Stimulated activated CD4-positive, alpha-beta T cell treated with anti-CD3 and anti-CD28 coated beads, Interleukin-12 subunit alpha, Interleukin-12 subunit beta, amount 100 ng/mL, for 24 hours (primary cell): ENCODE results near the gene GPR17.

Experiments used
- DNase-seq, 2 experiments: peaks; one replicate each; pipeline ENCODE4 v3.0.0-alpha.2; 2020; ENCODE audit warnings: low read depth in 2 of 2

GPR17 gene

DNA sequence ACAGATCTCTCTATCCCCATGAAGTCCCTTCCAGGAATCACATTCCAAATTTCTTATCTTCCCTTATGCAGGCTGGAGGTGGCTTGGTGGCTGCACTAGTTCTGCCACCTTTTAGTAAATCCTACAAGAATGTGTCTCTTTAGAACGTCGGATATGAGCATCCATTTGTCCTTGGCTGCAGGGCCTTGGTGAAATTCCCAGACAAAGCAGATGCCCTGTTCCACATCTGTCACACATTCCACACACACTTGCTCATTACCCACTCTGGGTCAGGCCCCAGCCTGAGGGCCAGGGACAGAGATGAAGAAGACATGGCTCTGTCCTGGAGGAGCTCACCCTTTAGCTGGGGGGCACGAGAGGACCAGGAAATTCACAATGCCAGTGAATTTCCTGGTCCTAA, 31.2 kb upstream of the GPR17 start:
- DNase-seq, result no peak

DNA sequence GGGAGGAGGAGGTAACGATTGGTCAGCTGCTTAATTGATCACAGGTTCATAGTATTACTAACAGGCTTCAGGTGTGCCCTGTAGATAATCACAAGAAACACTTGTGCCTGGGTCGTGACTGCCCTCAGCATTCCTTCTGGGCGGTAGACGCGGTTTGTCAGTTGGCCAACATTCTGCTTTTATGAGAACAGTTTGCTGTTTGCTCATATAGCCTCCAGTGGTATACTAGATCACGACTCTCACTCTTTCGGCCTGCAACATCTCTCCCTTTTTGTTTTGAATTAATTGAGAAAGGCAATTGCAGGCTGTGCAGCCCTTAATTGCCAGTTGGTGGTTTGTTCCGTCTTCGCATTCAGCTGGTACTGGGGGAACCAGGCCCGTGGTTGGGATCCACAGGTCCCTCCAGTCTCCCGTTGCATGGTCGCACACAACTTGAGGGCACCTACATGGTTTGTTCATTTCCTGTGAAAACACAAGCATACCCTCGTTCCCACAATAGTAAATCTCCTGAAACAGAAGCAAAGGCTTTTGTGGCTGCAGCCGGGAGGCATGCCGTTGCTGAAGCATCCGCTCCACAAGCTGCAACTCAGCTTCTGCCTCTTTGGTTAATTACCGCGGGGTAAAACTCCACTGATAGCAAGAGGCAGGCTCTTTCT, 30.3 kb upstream of the GPR17 start:
- no peak for DNase-seq

DNA sequence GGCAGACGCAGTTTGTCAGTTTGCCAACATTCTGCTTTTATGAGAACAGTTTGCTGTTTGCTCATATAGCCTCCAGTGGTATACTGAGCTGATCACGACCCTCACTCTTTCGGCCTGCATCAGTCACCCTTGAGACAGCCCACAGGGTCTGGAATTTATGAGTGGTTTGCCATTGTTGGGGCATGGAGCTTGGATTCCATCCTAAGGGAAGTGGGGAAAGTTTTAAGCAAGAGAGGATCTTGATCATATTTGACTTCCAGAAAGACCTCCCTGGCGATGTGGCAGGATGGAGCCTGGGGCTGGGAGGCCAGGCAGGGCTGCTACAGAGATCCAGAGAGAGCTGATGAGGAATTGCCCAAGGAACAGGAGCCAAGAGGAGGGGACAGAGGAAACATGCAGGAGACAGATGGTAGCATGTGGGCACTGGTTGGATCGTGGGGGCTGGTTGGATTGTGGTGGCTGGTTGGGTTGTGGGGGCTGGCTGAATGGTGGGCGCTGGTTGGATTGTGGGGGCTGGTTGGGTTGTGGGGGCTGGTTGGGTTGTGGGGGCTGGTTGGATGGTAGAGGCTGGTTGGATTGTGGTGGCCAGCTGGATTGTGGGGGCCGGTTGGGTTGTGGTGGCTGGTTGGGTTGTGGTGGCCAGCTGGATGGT, 27.3 kb upstream of the GPR17 start:
- no peak for DNase-seq

DNA sequence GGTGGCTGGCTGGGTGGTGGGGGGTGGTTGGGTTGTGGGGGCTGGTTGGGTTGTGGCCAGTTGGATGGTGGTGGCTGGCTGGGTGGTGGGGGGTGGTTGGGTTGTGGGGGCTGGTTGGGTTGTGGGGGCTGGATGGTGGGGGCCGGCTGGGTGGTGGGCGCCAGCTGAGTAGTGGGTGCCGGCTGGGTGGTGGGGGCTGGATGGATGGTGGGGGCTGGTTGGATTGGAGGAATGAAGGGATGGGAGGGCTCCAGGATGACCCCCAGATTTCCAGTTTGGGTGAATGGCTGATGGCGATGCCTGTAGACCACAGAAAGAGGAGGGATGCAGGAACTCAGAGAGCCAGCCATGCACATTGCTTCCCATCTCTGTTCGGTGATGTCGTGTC, 26.8 kb upstream of the GPR17 start:
- DNase-seq, result no peak

DNA sequence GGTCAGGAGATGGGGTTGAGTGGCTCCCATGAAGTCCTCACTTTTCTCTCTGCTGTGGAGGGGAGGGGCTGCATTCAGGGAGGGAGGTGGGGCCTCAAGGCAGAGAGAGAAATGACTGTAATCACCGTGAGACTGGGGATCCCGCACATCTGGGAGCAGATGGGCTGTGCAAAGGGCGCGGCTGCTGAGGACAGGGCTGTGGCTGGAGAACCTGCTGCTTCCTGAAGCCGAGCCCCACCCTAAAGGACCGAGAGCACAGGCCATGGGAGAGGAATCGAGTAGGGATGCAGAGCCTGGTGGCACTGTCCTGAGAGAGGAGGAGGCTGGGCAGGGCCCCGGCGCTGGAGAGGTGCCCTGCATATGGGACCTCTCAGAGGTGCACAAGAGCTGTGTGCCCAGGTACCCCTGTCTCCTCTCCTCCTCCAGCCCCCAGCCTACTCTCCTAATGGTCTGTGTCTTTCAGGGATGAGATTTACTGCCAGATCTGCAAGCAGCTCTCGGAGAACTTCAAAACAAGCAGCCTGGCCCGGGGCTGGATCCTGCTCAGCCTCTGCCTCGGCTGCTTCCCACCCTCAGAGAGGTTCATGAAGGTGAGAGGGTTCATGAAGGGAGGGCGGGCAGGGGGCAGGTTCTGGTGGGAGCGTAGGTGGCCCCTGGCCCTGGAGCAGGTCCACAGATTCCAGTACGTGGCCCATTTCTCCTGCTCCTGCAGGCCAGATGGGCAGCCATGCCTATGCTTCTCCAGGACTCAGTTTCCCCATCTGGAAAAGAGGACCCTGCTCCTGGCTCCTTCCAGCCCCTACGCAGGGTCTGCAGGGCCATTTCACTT, 25.9 kb upstream of the GPR17 start:
- no peak for DNase-seq

DNA sequence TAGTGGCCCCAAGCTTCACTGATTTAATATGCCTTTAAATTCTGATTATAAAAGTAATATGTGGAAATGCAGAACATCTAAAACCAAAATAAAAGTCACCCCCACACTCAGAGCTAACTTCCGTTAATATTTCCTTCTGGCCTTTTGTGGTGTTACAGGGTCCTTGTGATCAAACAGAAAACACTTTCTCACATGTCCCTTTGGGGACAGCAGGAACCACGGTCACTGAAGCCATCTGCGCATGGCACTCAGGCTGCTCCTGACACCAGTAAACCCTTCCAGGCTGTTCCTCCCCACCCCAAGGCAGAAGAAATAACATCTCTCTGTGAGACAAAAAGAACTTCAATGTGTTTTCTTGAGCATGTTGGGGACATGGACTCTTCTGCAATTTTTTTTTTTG, 25.1 kb upstream of the GPR17 start:
- DNase-seq, result no peak

DNA sequence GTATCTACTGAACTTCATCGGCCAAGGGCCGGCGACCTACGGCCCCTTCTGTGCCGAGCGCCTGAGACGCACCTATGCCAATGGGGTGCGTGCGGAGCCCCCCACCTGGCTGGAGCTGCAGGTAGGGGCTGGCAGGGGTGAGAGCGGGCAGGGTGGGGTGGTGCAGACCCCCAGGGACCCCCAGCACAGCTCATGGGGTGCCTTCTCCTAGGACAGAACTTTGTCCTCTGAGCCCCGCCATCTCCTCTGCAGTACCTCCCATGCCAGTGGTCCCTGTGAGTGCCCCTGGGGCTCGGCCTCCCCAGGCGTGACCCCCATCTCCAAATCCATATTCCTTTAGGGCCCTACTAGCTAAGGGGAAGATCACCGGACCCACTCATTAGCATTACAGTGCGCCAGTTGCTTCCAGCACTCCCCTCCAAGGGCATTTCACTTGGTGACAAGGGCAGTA, 23.9 kb upstream of the GPR17 start:
- no peak for DNase-seq

DNA sequence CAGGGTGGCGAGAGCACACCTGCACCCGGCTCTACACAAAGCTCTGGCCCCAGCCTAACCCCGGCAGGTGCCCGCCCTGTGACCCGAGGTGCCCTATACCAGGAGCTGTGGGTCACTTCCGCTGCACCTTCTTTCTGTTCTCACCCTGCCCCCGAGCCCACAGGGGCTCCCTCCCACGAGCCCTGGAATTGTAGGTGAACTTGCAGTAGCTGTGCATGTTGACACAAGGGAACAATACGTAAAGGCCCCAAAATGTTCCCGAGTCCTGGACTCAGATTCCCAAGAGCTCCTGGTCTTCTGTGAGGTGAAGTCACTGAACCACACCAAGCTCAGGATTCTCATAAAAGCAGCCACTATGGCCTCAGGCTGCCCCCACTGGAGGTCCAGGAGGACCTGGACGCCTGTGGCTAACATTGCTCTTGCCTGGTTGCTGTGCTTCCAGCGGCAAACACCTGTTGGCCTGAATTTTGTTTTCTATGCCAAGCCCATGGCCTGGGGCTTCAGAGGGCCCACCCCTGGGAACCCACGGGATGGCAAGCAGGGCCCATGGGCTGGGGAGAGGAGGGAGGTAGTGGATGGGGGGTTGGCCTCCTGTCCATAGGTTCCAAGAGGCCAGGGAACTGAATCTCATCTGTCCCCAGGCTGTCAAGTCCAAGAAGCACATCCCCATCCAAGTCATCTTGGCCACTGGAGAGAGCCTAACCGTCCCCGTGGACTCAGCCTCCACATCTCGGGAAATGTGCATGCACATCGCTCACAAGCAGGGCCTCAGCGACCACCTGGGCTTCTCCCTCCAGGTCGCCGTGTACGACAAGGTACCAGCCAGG, 23.2 kb upstream of the GPR17 start:
- DNase-seq, result no peak

DNA sequence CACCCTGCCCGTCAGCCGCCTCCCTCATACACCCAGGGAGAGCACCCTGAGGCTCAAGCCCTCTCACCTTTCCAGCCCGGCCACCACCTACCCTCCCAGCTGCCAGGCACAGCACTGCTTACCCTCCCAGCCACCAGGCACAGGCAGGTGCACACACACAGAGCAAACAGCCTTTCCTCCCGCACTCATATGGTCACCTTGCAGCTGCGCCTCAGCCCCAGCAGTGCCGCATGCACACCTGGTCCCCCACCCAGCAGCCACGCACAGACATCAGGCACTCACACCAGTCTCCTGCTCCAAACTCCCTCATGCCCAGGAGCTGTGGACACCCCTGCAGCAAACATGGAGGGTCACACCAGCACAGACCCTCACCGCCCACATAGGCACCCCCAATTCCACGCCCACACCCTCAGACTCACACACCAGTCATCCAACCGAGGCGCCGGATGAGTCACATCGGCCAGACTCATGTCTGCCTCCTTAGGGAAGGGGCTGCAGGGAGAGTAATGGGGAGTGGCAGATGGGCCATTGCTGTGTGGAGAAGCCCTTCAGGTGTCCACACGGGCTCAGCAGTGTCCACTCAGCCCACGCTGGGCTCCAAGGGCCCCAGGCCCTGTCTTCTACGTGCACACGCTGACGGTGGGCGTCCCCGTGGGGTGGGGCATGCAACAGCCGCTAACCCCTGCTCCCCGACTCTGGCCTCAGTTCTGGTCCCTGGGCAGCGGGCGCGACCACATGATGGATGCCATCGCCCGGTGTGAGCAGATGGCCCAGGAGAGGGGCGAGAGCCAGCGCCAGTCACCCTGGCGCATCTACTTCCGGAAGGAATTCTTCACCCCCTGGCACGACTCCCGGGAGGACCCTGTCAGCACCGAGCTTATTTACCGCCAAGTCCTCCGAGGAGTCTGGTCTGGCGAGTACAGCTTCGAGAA, 22.3 kb upstream of the GPR17 start:
- DNase-seq, result no peak

DNA sequence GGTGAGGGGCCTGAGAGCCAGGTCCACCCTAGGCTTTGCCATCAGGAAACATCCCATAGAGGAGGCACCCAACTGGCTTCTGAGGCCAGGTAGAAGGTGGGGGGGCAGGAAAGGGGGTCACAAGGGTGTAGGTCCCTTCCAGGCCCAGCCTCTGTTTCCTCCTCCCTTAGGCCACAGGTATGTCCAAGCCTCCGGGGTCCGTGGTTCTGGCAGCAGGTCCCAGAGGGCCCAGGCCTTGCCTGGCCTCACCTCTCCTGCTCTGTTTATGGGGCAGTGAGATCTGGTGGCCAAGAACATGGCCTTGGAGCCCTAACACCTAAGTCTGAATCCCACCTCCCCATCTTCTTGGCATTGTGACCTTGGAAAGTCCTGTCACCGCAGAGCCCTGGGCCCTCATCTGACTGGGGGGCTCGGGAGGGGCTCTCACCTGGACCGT, 21.6 kb upstream of the GPR17 start:
- no peak for DNase-seq

DNA sequence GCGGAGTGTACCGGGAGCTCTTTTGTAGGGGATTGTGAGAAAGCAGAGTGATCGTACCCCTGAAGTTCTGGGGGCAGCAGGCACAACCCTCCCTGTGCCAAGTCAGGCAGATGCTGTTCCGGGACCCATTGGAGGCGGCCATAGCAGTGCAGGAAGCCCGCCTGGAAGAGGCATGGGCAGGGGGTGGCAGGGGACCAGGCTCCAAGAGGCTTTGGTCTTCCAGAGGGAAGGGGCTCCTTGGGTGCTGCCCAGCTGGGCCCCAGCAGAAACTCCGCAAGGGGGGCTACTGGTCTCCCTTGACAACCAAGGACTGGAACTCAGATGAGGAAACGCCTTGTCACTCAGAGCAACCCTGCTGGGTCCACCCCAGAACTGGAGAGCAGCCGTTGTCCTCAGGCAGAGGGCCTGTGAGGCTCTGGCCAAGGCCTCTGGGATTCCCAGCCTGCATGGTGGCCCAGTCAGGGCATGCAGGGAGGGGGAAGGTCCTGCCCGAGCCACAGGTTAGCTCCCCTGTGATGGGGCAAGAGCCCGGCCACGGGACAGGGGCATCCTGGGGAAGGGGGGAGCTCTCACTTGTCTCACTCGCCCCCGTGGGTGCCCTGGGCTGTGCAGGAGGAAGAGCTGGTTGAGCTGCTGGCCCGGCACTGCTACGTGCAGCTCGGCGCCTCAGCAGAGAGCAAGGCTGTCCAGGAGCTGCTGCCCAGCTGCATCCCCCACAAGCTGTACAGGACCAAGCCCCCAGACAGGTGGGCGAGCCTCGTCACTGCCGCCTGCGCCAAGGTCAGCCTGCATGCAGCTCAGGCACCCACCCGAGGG, 21.0 kb upstream of the GPR17 start:
- no peak for DNase-seq

DNA sequence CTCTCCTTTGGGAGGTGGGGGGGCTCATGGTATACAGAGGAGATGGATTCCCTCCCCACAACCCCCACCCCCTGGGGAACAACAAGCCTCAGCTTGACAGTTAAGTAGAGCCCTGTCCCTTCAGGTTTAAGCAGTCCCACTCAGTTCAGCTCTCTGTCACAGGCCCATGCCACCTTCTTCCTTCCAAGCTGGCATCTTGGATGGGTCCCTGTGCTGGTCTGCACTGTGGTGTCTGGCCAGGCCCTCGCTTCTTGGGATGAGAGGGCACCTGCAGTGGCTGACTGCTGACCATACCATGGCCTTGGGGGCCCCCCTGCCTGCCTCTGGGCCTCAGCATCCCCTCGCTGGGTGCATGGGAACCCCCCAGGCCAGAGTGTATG, 20.4 kb upstream of the GPR17 start:
- DNase-seq, result no peak

DNA sequence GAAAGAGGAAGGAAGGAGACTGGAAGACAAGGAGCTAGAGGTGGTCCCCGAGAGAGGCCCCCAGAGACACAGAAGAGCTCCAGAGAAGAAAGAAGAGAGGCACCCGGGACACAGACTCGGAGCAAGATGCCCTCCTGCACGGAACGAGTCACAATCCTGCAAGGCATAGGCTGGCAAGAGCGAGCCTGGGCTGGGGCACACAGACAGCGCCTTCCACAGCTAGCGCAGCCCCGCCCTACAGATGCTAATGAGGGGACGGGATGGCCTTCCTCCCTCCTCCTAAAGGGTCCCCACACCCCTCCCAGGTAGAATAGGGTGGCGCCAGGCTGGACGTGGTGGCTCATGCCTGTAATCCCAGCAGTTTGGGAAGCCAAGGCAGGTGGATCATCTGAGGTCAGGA, 19.8 kb upstream of the GPR17 start:
- no peak for DNase-seq

DNA sequence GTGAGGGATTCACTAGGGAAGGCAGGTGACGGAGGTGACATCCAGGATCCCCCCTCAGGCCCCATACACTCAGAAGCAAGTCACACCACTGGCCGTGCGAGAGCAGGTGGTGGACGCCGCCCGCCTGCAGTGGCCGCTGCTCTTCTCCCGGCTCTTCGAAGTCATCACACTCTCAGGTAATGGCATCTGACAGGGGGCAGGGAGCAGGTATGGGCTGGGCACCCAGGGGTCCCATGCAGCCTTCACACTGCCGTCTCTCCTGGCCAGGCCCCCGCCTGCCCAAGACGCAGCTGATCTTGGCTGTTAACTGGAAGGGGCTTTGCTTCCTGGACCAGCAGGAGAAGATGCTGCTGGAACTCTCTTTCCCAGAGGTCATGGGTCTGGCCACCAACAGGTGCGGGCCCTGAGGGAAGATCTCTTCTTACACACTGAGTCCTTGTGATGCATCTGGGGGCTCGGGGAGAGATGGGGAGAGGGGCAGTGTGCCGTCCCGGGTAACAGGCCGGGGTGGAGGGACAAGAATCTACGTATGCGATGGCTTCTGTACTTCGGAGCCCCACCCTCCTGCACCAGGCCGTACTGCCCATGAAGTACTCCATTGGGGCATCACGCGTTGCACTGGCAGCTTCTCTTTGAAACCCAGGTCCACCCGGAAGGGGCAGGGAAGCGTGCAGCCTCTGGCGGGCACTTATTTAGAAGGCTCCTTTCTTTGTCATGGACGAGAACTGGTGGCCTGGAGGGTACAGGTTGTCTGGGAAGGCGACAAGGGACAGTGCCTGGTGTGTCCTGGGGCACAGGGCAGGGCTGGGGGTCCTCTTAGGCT, 18.8 kb upstream of the GPR17 start:
- DNase-seq, result no peak

DNA sequence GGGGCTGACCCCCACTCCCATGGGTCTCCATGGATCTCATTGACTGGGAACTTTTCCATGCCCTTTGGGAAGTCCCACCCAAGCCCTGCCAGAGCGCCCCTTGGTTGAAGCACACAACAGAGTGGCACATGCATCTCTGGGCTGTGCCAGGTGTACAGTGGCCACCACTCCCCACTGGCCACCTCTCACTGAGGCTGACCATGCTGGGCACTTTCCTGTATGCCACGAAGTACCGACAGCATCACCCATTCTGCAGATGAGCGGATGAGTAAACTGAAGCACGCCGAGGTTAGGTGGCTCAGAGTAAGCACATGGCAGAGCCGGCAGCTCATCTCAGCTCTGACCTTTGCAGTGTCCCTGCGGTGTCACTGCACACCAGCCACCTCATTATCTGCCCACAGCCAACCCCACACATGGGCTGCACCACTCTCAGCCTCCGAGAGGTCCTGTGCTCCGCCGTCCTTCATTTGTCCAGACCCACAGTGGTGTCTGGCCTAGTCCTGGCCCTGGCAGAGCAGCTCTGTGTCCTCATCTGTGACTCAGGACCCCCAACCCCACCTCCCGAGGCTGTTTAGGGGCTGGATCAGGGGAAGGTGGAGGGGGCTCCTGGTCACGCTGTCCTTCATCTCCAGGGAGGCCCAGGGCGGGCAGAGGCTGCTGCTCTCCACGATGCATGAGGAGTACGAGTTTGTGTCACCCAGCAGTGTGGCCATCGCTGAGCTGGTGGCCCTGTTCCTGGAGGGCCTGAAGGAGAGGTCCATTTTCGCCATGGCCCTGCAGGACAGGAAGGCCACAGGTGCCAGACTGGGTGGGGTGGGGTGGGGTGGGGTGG, 18.0 kb upstream of the GPR17 start:
- DNase-seq, result no peak

DNA sequence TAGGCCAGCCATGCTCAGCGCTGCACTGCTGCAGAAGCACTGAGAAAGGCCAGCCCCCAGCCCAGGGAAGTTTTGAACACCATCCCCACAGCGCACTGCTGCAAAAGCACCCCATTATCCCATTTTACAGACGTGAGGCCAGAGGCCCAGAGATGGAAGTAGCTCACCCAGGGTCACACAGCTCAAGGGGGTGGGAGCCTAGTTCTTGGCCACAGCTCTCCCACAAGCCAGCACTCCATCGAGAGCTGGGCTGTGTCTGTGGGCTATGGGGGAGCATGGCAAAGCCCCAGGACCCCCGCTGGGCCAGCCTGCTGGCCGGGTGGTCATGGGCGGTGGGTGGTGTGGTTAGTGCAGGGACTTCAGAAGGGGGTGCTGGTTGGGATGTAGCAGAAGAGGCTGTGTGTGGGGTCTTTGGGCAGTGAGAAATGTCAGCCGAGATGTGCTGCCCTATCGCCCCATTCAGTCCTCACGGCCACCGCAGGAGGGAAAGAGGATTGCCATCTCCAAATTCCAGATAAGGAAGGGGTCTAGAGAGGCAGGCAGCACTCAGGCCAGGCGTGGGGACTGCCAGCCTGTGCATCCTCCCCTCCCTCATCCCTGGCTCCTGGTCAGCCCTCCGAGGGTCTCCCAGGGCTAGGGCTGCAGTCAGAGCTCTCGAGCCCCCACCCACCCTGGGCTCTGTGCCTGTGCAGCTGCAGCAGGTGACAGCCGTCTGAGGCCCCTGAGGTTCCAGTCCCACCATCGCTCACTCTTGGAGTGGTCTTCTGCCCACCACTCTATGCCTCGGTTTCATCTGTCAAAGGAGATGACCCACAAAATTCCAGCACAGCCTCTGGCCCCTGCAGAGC, 17.0 kb upstream of the GPR17 start:
- no peak for DNase-seq

DNA sequence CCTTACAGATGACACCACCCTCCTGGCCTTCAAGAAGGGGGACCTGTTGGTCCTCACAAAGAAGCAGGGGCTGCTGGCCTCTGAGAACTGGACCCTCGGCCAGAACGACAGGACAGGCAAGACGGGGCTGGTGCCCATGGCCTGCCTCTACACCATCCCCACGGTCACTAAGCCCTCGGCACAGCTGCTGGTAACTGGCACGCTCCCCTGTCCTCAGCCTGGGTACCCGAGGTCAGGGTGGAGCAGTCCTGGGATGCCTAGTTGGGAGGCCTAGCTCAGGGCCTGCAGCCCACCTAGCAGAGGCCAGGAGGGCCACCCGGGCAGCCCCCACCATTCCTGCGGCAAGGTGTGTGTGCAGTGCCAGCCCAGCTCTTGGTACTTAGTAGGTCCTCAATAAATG, 16.3 kb upstream of the GPR17 start:
- DNase-seq, result no peak
